AG08396 (cell line): ENCODE data around the gene MINDY4B.

Source experiments
- DNase-seq: peaks from one replicate; pipeline ENCODE4 v3.0.0; 2012; ENCODE audit warnings: low spot score, mixed read lengths

MINDY4B gene

DNA sequence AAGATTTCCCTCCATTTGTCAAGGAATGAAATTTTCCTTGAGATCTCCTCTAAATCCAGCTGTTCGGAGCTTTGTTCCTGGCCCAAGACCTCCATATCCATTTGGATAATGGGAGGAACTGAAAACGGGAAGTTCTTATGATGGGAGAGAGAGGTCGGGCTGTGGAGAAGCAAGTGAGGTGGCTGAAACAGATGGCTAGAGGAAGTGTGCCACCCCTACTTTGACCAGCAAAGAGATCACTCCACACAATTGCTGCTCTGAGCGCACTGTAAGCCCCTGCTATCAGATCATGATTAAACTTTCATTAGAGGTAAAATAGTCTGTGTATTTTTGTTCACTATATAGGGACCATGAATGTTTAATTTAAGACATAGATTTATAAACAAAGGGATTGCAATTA, at the start of gene MINDY4B:
Gene MINDY4B, minus strand, starts transcription at position 101 of the 400 bp plus-strand sequence. Its CDS starts 0 bp downstream, at position 101.
- DNase-seq, result no peak

DNA sequence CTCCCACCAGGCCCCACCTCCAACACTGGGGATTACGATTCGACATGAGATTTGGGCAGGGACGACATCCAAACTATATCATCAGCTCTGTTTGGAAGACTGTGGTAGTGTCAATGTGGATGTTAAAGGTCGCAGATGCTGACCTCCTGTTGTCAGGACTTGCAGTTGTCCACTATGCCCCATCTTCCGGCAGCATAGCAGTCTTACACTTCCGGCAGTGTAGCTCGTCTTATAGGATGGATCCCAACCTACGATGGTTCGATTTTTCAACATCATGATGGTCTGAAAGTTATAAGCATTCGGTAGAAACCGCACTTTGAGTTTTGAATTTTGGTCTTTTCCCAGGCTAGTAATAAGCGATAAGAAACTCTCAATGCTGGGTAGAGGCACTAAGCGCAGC, 46.7 kb upstream of the MINDY4B start:
- DNase-seq, result no peak

GRCh38 chr3:150945226-150946032, 40.2 kb upstream of the MINDY4B start:
- DNase-seq, result peak; percentile 33

DNA sequence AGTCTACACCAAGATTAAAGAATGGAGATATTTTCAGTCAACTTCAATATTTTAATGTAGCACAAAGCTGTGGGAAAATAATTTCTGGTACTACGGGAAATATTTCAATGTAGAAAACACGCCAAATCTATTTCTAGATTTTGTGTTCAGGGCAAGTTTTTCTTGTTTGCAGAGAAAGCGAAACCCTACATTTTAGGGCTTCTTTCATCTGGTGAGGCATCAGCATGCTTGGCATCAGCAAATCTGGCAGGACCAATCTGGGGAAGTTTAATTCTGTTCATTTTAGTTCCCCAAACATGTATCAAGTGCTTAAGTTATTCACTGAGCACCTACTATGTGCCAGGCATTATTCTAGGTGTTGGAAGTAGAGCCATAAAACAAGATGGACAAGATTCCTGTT, 37.0 kb upstream of the MINDY4B start:
- DNase-seq, result no peak

DNA sequence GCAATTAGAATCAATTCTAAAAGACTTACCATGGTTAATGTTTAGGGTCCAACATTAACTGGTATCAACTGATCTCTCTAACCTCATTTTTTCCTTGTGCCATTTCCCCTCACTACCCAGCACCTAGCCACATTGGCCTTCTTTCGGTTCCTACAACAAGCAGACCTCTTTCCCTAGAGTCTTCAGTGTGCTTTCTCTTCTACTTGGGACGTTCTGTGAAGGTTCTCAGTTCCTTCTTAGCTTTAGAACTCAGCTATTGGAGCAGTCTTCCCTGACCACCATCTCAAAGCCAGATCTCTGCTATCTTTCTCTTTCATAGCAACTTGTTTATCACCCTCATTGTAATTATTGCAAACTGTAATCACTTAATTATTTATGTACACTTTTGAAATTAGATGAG, 31.5 kb upstream of the MINDY4B start:
- no peak for DNase-seq

GRCh38 chr3:150933473-150933995, 28.3 kb upstream of the MINDY4B start:
- no peak for DNase-seq

DNA sequence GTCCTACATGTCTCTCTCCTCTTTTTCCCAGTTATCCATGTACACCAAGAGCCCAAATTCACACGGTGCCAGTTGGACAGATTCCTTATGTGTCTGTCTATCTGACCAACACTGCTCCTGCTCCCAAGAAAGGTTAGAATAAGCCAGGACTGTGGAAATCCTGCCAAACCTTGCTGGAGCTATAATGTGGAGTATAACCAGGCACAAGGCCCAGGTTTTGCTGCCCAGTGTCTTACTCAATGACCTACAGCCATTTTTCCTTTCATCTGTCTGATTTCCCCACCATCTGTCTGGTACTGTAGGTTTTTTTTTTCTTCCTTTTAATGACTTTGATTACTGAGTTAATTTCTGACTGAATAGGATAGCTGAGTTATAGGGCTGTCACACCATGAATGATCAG, 26.5 kb upstream of the MINDY4B start:
- DNase-seq, result no peak

- DNase-seq, result no peak
These were observed 25.6 kb upstream of the MINDY4B start for GRCh38 chr3:150930839-150931238.

- no peak for DNase-seq
These were observed 23.0 kb upstream of the MINDY4B start for GRCh38 chr3:150928234-150928633.

DNA sequence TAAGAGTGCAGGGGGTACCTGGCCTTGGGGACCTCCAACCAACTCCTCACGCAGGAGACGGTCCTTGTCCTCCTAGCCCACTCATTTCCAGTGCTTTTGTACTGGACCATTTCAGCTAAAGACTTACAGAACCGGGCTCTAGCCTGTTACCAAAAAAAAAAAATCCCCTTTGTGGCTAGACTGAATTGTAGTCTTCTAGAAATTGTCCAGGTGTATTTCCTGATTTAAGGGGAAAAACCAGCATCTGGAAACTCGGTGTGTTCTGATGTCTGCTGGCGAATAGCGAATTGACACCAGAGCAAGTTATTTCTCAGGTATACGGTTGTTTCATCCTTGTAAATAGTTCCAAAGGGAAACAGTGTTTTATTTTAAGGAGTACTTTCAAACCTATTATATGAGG, 21.1 kb upstream of the MINDY4B start:
- no peak for DNase-seq

- peak; percentile 43 for DNase-seq
These were observed 20.5 kb upstream of the MINDY4B start for GRCh38 chr3:150925751-150926201.

GRCh38 chr3:150922611-150923010, 17.4 kb upstream of the MINDY4B start:
- peak; percentile 20 for DNase-seq

- DNase-seq, result no peak
These were observed 16.0 kb upstream of the MINDY4B start for GRCh38 chr3:150921209-150921608.

GRCh38 chr3:150920236-150920635, 15.0 kb upstream of the MINDY4B start:
- DNase-seq, result no peak

DNA sequence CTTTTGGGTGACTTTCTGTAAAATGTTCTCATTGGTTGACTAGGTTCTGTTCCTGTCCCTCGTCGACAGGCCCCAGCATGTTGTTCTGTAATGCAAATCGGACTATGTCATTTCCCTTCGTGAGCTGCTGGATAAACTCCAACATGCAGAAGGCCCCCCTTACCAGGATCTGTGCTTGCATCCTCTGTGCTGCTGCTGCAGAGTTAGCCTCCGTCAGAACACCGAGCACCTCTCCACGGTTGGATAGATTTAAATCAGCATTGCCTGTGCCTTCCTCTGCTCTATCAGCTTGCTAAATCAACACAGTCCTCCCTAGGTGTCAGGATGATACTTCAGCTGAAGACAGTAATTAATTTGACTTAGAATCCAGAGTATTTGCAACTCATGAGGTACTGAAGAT, 12.7 kb upstream of the MINDY4B start:
- DNase-seq, result no peak

DNA sequence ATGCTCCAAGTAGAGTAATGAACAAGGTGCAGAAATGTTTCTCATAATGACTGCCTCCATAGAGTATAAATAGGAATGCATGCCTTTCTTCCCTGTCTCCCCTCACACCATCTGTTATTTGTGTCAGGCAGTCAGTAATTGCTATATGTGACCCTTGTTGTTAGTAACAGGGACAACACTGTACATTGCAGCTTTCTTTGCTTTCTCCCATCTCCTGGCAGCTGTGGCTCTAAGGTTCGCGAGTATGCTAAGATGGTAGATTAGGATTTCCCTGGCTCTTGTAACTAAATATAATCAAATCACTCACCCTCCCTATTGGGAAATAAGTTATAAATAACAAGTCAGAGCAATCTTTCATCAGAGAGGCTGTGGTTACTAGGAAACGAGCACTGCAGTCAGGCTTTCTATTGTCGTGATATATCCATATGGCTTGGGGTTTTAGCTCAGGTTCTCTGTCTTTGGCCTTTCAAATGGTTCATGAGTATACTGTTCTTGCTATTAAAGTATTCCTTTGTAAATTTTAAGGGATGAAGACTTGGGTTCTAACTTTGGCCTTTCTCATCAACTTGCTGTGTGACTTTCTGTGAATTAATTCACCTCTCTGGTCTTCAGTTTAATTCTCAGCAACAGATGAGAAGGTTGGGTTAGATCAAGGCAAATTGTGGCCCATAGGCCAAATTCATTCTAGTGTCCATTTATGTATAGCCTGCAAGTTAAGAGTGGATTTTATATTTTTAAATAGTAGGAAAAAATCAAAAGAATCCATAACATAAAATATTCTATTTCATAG, 8.1 kb upstream of the MINDY4B start:
- peak; percentile 12 for DNase-seq

DNA sequence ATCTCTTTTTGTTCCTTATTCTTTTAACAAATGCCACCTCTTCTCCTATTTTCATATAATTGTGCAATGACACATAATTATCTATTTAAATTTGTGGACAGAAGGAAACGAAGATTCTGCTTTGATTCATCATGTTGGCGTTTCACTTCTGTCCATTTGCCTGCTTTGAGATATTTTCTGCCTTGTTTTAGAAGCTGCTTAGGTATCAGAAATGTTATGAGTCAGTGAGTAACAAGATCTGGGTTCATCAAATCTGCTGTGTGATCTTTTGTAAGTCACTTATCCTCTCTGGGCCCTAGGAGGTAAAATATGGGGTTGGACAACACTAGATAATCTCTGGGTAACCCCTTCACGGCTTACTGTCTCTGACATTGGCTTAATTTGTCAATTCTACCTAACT, 7.3 kb upstream of the MINDY4B start:
- DNase-seq, result no peak

DNA sequence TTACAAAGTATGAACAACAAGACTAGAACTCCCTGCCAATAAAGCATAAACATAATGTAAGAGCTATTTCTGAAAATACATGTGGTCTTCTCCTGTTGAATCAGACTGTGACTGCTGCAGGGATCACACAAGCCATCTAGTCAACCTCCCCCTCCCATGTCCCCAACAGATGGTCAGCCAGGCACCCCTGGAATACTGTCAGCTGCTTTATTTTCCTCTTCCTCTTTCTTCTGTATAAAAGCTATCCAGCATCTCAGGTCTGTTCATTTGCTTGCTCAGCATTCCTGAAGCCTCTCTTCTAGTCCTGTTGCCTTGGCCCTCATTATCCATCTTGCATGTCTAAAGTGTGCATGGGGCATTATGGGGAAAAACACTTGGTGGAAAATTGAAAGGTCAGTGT, 6.5 kb upstream of the MINDY4B start:
- no peak for DNase-seq

- DNase-seq, result no peak
These were observed 1.2 kb upstream of the MINDY4B start for GRCh38 chr3:150906461-150906860.

DNA sequence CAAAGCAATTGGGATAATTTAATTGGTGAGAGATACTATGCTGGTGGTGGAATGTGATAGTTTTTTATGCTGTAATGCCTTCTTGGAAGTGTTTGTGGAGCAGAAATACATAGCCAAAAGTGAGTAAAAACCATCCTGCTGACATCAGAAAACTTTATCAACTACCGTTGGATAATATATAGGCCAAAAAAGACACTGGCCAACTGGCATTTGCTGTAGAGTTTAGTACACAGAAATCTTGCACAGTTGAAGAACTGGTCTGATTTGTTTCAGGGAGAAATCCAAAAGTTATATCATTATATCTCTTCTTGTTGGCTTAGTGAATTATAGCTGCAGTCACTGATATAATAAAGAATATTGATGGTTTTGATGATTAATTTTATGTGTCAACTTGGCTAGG, 507 bp upstream of the MINDY4B start:
- DNase-seq, result no peak

- no peak for DNase-seq
These were observed 2.3 kb downstream of the MINDY4B start for GRCh38 chr3:150902988-150903387.

- no peak for DNase-seq
These were observed 3.4 kb downstream of the MINDY4B start for GRCh38 chr3:150901793-150902192.

GRCh38 chr3:150899141-150899540, 6.1 kb downstream of the MINDY4B start:
- DNase-seq, result no peak
